Measurements from ENCODE around the gene ZFPM1. TPM values are rescaled to one million over a fixed set of nuclear protein-coding genes. Genes with fewer than 3 reads are reported as not detected.

ZFPM1 gene
- total and polyA plus RNA-seq, 12 donors = 0.37 to 23.8 (median 3.5) TPM

GRCh38 chr16:88434746-88435145 is 18.3 kb upstream of the ZFPM1 start:
- intact Hi-C loops (cut with DNase I) = loop anchor here in 1 of 2 donors (5.0 kb wide), 2 partner anchors 142 to 452 kb away; no protein-coding TSS in a partner anchor
- DNase-seq = no peak
- TF ChIP-seq POLR2A (IDR thresholded peaks at IDR 0.05) (no peak), CTCF (IDR thresholded peaks at IDR 0.05) (no peak)
- H3K27ac ChIP-seq = no peak overlapping the region
- H3K4me1 ChIP-seq (replicated peaks in 1 of 2) = no peaks in the 10 kb centered on the region
- H3K36me3 ChIP-seq (replicated peaks in 1 of 2) = no peaks in the 10 kb centered on the region
- peaks cover 12% of the 10 kb centered on the region for H3K27me3 ChIP-seq
- H3K9me3 ChIP-seq (replicated peaks in 1 of 3) = no peaks in the 10 kb centered on the region
- H3K4me3 ChIP-seq = no peak overlapping the region
- WGBS, 4 donors = 78 to 87% (median 84%) methylated on average over 3 to 18 of the region's 18 CpGs

GRCh38 chr16:88435437-88436355 is 17.4 kb upstream of the ZFPM1 start:
- no peaks in the 10 kb centered on the region for H3K36me3 ChIP-seq (replicated peaks in 1 of 2)
- H3K4me3 ChIP-seq = no peak overlapping the region
- peaks cover 12% of the 10 kb centered on the region for H3K27me3 ChIP-seq
- H3K4me1 ChIP-seq (replicated peaks in 1 of 2) = no peaks in the 10 kb centered on the region
- no peak overlapping the region for H3K27ac ChIP-seq
- no peaks in the 10 kb centered on the region for H3K9me3 ChIP-seq (replicated peaks in 1 of 3)
- intact Hi-C loops (cut with DNase I) = loop anchor here in 1 of 2 donors (5.0 kb wide), 2 partner anchors 143 to 453 kb away; no protein-coding TSS in a partner anchor
- TF ChIP-seq POLR2A (IDR thresholded peaks at IDR 0.05) = no peak
- no peak for TF ChIP-seq CTCF (IDR thresholded peaks at IDR 0.05)
- no peak for DNase-seq
- 87 to 89% (median 88%) methylated on average over 28 to 36 of the region's 36 CpGs for WGBS, 4 donors

GRCh38 chr16:88436796-88437195 is 16.3 kb upstream of the ZFPM1 start:
- 82 to 91% (median 87%) methylated on average over 17 to 36 of the region's 36 CpGs for WGBS, 4 donors

More at GRCh38 chr16:88436796-88437195, 16.3 kb upstream of the ZFPM1 start:
- no peaks in the 10 kb centered on the region for H3K9me3 ChIP-seq (replicated peaks in 1 of 3)
- no peak for TF ChIP-seq CTCF (IDR thresholded peaks at IDR 0.05)
- TF ChIP-seq POLR2A (IDR thresholded peaks at IDR 0.05) = no peak
- H3K27ac ChIP-seq = no peak overlapping the region
- no peaks in the 10 kb centered on the region for H3K4me1 ChIP-seq (replicated peaks in 1 of 2)
- DNase-seq = no peak
- no peaks in the 10 kb centered on the region for H3K36me3 ChIP-seq (replicated peaks in 1 of 2)
- intact Hi-C loops (cut with DNase I) = loop anchor here in 1 of 2 donors (5.0 kb wide), 2 partner anchors 144 to 454 kb away; no protein-coding TSS in a partner anchor
- peaks cover 4% of the 10 kb centered on the region for H3K27me3 ChIP-seq
- H3K4me3 ChIP-seq = no peak overlapping the region
